Epidermal melanocyte (primary cell): ENCODE results near the gene ZNF655.
"Not testable (repeated sequence)": the region's sequence is repeated elsewhere in the genome, so short reads cannot be mapped to it uniquely, and the experiment has no call there.

ENCODE experiments used
- DNase-seq: peaks from one replicate; pipeline ENCODE4 v3.0.0; 2011; ENCODE audit warnings: low spot score; ENCODE audit not compliant: insufficient read length

The ZNF655 gene

DNA sequence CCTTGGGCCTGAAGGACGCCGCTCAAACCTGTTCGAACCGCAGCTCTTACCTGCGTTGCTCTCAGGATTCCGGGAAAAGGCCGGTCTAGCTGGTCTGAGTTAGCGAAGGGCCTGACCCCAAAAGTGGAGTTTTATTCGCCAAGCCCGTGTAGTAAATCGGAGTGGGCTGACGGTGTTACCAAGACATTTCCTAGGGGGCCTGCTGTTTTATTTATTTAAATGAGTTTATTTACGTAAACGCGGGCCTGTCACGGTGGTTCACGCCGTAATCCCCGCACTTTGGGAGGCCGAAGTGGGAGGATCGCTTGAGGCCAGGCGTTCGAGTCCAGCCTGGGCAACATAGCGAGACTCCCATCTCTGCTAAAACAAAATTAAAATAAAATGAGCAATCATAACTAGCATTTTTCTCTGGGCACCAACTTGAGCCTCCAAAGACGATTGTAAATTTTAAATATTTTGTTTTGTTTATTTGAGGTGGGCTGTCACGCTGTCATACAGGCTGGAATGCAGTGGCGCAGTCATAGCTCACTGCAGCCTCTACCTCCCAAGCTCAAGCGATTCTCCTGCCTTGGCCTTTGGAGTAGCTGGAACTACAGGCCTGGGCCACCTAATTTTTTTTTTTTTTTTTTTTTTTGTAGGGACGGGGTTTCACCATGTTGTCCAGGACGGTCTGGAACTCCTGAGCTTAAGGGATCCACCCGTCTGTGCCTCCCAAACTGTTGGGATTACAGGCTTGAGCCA is 903 bp downstream of the ZNF655 start:
- no peak for DNase-seq

DNA sequence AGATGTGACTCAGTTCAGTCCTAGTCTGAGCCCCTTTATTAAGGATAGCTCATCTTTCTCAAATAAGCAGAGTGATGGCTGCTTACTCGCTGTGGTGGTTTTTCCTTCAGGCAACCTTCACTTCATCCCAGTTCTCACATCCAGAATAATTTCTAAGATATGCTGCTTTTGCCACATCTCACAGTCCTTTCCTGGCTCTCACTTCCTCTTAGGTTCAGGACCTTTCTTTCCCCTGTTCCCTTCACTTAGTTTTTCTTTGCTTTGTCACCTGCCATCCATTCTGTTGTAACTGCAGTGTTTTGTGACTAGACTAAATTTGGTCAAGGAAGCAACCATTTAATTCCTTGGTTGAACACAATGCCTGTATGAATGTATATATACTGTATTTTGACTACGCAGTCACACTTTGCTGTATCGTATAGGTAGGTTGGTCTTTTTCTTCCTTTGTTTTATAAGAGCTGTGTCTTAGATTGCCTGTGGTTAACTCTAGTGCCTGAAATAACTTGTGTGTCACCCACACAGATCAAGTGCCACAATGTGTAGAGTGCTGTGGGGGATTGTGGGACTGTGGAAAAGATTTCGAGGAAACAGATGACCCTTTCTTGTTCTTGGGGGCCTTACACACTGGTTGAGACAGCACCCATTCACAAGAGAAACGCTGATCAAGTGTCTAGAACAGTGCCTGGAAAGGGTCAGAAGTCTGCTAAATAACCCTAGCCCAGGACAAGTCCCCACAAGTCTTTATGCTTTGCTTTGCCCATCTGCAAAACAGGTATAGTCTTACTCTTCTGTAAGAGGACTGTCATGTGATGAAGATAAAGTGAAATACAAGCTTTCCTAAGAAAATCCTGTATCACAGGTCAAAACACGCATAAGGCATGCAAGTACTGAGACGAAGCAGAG is 2.6 kb downstream of the ZNF655 start:
- no peak for DNase-seq

DNA sequence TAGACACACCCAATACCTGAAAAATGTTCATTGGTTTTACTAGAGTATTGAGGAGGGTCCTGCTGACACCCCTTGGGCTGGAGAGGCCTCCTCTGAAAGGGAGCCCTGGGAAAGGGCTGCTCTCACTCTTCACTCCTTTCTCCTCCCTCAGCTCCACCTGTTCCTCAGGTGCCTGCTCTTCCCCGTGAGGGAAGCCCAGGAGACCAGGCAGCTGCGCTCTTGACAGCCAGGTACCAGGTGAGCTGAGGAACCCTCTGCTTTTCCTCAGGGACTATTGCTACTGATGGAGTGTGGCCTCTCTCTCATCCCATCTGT is 3.3 kb downstream of the ZNF655 start:
- DNase-seq = no peak

DNA sequence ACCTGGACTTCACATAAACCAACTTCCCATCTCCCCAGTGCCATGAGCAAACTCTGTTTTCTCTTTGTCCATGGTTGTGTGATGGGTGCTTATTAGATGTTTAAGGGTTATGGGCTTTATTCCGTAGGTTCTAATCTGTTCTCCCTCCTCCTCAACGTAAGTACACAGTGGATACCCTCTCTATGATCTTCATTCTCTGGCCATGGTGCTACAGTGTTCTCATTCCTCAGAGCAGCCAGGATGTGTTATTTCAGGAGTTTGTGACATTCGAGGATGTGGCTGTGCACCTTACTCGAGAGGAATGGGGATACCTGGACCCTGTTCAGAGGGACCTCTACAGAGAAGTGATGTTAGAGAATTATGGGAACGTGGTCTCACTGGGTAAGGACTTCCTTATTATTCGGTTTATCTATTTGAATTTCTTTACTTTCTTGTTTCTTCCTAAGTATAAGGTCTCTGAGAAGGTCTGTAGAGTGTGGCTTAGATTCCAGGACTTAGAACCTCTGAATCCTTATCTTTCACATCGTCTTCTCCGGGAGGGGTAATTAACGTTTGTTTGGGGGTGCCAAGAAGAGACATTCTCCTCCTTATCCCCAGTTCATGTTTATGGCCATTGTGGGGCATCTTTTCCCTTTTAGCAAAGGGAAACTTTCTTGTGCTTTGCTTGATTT is 3.8 kb downstream of the ZNF655 start:
- no peak for DNase-seq

DNA sequence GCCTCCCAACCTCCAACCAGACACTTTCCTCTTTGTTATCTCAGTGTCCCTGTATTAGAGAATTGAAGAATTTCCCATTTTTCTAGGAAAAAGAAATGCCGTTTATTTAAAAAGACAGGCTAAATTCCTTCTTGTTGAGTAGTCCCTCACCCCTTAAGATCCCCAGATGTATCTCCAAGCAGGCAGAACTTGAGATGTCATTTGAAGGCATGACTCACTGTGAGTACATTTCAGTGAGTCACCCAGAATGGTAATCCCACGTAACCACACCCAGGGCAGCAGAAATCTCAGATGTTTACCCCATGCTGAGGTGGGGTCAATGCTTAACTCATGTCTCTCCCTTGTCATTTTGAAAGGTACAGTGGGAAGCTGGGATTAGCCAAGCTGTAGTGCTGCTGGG is 4.4 kb downstream of the ZNF655 start:
- peak; percentile 78 for DNase-seq

DNA sequence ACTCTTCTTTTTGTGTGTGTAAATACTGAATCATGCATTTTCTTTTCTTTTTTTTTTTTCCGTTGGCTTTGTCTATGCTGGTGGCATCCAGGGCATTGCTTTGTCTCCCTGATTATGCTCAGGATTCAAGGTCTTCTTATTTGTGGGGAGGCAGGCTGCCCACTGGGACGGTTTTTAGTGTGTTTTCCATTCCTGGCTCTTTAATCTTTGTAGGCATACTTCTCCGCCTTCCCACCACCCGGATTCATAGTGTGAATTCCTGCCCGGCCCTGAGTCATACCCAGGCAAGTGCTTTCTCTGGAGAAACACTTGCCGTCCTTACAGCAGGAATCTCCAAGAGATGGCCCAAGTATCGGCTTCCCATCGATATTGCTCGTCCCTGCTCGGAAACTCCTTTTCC is 5.2 kb downstream of the ZNF655 start:
- no peak for DNase-seq

DNA sequence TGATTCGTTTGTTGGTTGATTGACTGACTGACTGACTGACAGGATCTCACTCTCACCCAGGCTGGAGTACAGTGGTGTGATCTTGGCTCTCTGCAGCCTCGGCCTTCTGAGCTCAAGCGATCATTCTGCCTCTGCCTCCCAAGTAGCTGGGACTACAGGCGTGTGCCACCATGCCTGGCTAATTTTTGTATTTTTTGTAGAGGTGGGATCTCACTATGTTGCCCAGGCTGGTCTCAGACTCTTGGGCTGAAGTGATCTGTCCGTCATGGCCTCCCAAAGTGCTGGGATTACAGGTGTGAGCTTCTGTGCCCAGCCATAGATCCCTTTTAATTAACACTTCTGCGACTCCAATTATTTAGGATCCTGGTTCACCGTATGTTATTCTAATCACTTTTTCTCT is 10.3 kb downstream of the ZNF655 start:
- not testable (repeated sequence) for DNase-seq

DNA sequence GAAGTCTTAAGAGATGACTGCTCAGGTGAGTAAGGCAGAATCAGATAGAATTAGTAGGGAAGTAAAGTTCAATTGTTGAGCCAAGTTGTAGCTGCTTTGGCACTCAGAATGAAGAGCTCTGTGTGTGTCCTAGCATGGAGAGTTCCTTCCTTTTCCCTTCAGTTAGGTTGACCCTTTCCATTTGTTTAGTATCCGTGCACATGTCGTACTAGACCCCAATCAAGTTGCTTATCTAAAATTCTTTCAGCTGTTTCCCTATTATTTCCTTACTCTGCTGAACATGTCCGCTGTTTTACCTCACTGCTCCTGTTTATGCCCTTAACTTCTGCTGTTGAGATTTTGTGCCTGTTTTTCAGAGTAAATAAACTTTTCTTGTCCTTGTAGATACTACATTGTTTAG is 13.3 kb downstream of the ZNF655 start:
- no peak for DNase-seq

DNA sequence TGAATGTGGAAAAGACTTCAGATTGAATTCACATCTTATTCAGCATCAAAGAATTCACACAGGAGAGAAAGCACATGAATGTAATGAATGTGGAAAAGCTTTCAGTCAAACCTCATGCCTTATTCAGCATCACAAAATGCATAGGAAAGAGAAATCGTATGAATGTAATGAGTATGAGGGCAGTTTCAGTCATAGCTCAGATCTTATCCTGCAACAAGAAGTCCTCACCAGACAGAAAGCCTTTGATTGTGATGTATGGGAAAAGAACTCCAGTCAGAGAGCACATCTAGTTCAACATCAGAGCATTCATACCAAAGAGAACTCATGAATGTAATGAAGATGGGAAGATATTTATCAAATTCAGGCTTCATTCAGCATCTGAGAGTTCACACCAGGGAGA is 14.8 kb downstream of the ZNF655 start:
- DNase-seq = no peak

DNA sequence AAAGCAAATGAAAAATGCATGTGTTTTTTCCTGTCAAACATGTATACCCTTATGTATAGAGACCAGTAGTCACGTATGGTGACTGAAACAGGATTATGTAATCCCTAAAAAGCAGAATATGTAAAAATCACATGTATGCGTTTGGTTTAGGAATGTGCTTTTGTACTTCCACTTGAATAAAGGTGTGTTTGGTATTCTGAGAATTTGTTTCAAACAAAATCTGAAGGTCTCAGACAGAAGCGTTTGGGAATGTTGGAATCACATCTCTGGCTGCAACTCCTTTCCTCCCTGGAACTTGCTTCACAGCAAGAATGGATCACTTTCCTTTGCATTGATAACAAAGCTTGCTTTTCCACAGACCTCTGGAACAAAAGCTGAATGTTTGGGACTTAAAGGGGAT is 17.8 kb downstream of the ZNF655 start:
- DNase-seq = no peak

DNA sequence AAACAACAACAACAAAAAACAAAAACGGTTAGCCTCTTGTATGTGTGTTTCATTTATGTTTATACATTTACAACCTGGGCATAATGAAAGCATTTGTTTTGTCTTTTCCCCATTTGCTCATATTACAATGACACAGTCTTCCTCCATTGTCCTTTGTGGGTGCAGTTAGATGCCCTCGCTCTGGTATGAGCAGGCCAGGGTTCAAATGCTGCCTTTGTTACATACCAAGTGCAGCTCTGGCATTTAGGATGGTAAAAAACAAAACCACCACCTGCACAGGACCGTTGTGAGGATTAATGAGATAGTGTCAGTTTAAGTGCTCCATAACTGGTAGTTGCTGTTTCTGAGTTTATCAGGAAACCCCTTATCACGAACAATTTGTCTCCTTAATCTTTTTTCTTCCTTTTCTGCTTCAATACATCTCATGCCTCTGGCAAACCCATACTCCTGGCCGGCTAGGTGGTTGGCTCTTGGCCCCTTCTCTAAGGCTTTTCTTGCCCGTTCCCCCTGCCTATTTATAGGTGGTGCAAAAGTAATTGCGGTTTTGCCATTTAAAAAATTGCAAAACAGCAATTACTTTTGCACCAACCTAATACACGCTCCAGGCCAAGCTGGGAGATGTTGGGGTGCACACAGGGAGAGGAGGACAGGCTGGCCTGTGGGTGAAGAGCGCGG is 21.0 kb downstream of the ZNF655 start:
- DNase-seq = no peak

DNA sequence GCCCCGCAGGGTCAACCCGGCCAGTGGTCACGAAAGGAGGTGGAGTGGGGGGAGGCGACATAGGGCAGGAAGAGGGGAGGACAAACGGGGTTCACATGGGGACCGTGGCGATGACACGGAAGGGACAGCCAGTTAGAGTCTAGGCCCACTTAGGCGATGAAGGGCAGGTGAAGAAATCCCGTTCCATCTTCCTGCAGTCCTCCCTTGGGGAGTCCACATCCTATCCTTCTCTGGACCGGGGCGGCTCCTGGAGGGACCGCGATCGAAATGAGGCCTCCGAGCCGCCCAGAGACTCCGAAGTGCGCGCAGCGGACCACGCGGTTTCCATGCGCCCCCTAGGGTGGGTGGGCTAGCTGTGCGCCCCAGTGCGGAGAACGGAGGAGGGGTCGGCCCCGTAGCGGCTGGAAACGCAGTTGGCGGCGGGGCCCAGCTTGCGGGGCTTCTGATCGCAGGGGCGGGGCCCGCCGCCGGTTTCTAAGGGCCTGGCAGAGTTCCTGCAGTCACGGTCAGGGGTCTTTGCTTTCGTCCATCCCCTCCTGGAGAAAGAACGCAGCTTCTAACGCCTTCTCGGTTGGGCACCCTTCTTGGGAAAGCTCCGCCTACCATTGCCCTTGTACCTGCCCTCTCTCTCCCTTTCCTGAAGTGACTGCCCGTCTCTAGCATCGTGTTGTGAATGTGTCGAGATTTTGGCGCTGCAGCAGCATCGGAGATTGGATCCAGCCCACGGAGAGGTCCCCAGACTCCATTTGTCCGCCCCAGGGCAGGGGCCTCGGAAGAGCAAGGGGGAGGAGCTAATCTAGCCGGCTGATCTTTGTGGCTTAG is 21.7 kb downstream of the ZNF655 start:
- no peak for DNase-seq

DNA sequence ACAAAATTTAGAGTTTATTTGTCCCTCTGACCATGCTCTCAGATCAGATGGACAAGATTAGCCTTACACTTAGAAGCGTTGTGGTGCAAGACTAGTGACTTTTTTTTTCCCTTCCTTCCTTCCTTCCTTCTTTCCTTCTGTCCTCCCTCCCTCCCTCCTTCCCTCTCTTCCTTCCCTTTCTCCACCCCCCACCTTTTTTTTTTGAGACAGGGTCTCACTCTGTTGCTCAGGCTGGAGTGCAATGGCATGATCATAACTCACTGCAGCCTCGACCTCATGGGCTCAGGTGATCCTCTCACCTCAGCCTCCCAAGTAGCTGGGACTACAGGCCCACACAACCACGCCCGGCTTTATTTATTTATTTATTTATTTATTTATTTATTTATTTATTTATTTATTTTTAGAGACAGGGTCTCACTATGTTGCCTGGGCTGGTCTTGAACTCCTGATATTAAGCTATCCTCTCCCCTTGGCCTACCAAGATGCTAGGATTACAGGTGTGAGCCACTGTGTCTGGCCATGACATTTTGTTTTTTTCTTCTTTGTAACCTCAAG is 22.4 kb downstream of the ZNF655 start:
- not testable (repeated sequence) for DNase-seq

DNA sequence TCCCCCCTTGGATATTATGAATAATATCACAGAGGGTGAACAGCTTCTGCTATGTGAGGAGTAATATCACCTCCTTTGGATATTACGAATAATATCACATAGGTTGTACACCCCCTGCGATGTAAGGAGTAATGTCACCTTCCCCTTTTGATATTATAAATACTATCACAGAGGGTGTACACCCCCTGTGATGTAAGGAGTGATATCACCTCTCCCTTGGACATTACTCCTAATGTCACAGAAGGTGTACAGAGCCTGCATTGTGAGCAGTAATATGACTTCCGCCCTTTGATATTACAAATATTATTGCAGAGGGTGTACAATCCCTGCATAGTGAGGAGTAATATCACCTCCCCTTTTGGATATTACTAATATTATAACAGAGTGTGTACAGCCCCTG is 30.4 kb downstream of the ZNF655 start:
- no peak for DNase-seq

DNA sequence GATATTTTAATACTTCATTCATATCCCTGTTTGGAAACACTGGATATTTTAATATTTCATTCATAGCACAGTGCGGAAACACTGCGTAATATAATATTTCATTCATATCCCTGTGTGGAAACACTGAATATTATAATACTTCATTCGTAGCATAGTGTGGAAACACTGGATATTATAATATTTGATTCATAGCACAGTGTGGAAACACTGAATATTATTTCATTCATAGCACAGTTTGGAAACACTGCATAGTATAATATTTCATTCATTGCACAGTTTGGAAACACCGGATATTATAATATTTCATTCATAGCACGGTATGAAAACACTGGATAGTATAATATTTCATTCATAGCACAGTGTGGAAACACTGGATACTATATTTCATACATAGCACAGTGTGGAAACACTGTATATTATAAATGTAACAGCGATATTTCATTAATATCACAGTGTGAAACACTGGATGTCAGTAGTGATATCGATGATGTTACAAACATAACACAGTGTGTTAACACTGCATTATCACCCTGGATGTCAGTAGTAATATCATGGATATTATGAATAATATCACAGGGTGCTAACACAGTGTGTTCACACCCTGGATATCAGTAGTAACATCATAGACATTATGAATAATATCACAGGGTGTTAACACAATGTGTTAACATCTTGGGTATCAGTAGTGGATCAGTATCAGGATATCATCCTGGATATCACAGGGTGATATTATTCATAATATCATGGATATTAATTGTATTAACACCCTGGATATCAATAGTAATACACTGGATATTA is 36.7 kb downstream of the ZNF655 start:
- no peak for DNase-seq

DNA sequence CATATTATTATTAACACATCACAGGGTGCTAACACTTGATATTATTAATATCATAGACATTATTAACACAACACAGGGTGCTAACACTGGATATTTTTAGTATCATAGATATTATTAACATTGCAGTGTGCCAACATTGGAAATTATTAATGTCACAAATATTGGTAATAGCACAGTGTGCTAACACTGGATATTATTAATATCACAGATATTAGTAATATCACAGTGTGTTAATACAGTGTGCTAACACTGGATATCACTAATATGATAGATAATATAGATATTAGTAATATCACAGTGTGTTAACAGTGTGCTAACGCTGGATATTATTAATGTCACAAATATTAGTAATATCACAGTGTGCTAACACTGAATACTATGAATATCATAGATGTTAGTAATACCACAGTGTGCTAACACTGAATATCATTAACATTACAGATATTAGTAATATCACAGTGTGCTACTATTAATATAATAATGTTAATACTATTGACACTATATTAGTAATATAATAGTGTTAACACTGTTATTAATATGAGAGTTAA is 38.0 kb downstream of the ZNF655 start:
- no peak for DNase-seq

DNA sequence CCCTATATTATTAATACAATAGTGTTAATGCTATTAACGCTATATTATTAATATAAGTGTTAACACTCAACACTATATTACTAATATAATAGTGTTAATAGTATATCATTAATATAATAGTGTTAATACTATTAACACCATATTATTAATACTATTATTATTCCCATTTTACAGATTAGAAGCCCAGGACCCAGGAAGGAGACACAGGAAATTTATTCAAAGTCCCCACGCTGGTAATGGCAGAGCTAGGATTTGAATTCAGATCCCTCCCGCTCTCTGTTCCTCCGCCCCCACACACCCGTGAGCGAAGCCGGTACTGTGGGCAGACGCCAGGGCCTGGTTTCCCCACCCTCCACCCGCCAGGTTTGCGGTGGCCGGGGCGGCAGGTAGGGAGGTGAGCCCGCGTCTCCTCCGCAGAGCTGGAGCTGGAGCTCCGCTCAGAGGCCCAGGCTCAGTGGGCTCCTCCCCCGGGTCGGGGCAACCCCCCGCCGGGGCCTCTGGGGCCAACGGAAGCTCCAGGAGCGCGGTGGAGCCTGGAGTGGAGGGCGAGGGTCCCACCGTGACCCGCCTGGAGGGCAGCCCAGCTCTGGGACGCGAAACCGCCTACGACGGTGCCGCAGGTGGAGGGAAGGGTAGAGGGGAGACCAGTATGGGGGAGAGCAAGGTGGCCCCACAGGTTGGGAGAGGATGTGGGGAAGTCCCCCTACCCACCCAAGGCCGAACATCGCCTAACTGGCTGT is 39.5 kb downstream of the ZNF655 start, which contains the start of gene TMEM225B:
Gene TMEM225B, plus strand, starts transcription at position 506 of the 740 bp plus-strand sequence. CDS start 6,122 bp downstream, outside the sequence.
- no peak for DNase-seq

DNA sequence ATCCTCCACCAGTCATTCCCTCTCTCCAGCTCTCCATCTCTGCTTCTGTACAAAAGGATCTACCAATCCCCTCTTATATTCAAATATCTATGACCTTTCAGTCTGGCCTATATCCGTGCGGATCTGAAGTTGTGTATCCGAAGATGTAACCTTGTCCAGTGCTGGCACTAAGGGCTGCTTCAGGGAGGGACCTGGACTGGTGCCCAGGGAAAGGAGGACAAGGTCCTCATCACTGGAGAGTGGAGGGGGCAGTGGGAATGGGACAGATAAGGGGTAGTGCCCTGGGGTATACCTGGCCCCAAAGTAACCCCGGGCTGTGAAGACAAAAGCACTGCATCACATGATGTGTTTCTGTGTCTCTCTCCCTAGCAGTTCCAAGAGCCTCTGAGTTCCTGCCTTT is 41.4 kb downstream of the ZNF655 start:
- DNase-seq = no peak
